ENCODE measurements around the gene FAM199X. TPM values are rescaled to one million over a fixed set of nuclear protein-coding genes. Genes with fewer than 3 reads are reported as not detected.
A peak's percentile ranks its signal among the peaks of the same experiment; 100 is the strongest.

The FAM199X gene
- total RNA-seq = 10 to 100 TPM; 13.4 to 14.0 TPM

DNA sequence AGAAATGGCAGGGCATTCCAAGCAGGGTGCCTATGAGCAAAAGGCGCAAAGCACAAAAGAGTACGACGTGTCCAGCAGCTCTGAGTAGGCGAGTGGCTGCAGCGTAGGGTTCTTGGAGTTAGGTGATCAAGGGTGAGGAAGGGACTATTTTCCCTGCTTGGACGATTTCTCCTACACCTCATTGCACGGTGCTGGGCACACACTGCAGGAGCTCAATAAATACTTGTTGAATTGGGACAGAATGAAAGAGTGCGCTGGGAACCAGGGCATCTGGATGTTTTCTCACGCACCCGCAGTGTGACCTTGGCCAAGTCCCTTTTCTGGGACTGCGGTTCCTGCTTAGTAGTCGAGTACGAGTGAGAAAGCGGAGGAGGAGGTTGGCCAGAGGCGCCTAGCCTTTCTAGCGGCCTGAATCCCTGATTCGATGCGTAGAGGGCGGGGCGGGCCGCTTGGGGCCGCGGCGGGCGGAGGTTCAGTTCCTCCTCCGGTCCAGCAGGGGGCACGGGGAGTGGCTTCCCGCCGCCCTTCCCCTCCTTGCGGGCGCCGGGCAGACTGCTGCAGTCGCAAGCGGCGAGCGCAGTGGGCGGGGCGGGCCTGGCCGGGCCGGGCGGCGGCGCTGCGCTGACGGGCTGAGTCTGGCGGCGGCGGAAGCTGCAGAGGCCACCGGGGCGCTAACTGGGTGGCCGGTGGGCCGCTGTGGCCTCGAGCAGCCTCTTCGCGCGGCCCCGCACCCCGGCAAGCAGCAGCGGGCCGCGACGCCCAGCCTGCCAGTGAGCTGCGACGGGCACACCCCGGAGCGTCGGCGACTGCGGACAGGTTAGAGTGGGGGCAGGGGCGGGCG, at the start of gene FAM199X:
TSS of gene FAM199X (plus strand) at position 560 of the 841 bp plus-strand sequence. CDS start 333 bp downstream, outside the sequence.
- Mint-ChIP-seq H3K4me3 (peak within 1 kb of the TSS; percentile 85), H3K36me3 (peaks cover 5% of the 10 kb centered on the region), H3K4me1 (peaks cover 25% of the 10 kb centered on the region), H3K9me3 (no peaks in the 10 kb centered on the region), H3K27ac (peak within 1 kb of the TSS; percentile 86), H3K27me3 (no peaks in the 10 kb centered on the region)
- DNase-seq (peak; percentile 85), ATAC-seq (ENCODE audit: low read depth) (peak; percentile 96)
- POLR2A ChIA-PET = interaction anchor here (0.7 to 2.9 kb wide), 4 partner anchors 9 to 247 kb away, joined by 3 to 29 read pairs (median 4); partner anchors contain the start of genes SLC25A53 and ZCCHC18

DNA sequence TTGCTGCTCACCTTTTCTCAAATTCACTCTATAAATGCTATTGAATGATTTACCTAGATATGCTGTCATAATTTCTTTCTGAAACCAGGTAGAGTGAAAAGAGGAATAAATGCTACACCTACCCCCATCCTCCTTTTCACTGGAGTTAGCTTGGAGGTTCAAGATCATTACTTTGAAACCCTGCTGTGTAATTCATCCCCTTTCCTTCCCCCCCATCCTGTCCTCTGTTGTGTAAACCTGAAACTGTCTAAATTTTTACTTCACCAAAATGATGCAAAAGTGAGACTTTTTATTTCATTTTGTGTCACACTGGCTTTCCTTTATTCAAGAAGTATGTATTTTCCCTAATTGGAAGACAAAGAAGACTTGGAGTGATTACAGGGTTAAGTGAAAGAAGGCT, 48.5 kb upstream of the FAM199X start:
- Mint-ChIP-seq H3K36me3 (no peaks in the 10 kb centered on the region), H3K4me3 (no peak overlapping the region)
- POLR2A ChIA-PET = no interaction called here

DNA sequence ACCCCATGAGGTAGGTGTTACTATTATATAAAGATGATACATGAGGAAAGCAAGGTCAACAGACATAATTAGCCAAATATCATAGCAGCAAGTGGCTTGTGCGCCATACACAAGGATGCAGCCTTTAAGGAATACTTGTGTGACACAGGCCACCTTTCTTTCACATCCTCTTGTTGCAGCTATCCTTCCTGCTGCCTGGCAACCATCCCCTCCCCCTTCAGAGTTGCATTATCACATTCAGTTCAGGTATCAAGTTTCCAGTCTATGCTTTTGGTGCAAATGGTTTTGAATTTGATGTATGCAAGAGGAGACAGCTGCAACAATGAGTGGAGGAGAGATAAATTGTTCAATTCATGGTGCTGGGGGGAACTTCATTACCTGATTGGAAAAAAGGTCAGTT, 47.5 kb upstream of the FAM199X start:
- H3K27ac Mint-ChIP-seq = no peak overlapping the region
- POLR2A ChIA-PET = no interaction called here
- H3K27me3 Mint-ChIP-seq = no peaks in the 10 kb centered on the region
- H3K9me3 Mint-ChIP-seq = no peaks in the 10 kb centered on the region
- ATAC-seq (ENCODE audit: low read depth) (no peak), DNase-seq (no peak)
- peaks cover 21% of the 10 kb centered on the region for H3K4me1 Mint-ChIP-seq
- no peaks in the 10 kb centered on the region for H3K36me3 Mint-ChIP-seq
- H3K4me3 Mint-ChIP-seq = no peak overlapping the region

More for the DNA sequence above, 48.5 kb upstream of the FAM199X start:
- Mint-ChIP-seq H3K9me3 (no peaks in the 10 kb centered on the region), H3K27ac (no peak overlapping the region), H3K4me1 (peaks cover 15% of the 10 kb centered on the region), H3K27me3 (no peaks in the 10 kb centered on the region)
- ATAC-seq (ENCODE audit: low read depth) (no peak), DNase-seq (no peak)

DNA sequence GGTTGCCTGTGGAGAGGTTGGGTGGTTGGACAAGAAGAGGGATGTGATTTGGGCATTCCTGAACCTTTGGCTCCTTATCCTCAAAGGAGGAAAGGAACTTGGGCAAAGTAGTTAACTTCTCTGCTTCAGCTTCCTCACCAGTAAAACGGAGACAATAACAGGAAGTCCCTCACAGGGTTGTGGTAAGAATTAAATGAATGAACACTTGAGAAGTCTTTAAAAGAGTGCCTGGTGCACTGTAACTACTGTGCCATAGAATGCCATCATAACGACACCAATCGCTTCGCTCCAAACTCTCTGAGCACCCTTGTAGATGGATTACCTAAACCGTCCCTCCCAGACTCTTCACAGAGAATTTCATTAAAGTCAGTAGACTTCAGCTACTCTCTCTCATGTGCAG, 43.4 kb upstream of the FAM199X start:
- DNase-seq (no peak), ATAC-seq (ENCODE audit: low read depth) (peak; percentile 98)
- POLR2A ChIA-PET = interaction anchor here (0.8 to 1.5 kb wide), 4 partner anchors 10 to 35 kb away, joined by 3 to 7 read pairs (median 3); partner anchors contain the start of gene SLC25A53
- peak overlapping the region; percentile 86 for H3K27ac Mint-ChIP-seq
- H3K4me1 Mint-ChIP-seq = peaks cover 17% of the 10 kb centered on the region
- peaks cover 1% of the 10 kb centered on the region for H3K36me3 Mint-ChIP-seq
- H3K27me3 Mint-ChIP-seq = no peaks in the 10 kb centered on the region
- no peaks in the 10 kb centered on the region for H3K9me3 Mint-ChIP-seq
- peak overlapping the region; percentile 55 for H3K4me3 Mint-ChIP-seq

DNA sequence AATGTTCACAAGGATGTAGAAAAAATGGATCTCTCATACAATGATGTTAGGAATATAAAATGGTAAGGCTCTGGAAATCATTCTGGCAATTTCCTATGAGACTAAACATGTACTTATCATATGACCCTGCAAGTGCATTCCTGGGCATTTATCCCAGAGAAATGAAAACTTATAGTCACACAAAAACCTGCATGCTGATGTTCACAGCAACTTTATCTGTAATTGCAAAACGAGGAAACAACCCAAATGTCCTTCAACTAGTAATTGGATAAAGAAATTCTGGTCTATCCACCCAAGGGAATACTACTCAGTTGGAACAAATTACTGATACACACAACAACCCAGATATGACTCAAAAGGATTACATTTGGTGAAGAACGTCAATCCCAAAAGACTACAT, 39.4 kb upstream of the FAM199X start:
- no peak for DNase-seq
- no peak for ATAC-seq (ENCODE audit: low read depth)
- H3K36me3 Mint-ChIP-seq = peaks cover 1% of the 10 kb centered on the region
- H3K4me3 Mint-ChIP-seq = no peak overlapping the region
- no peaks in the 10 kb centered on the region for H3K9me3 Mint-ChIP-seq
- no peak overlapping the region for H3K27ac Mint-ChIP-seq
- peaks cover 14% of the 10 kb centered on the region for H3K4me1 Mint-ChIP-seq
- POLR2A ChIA-PET = no interaction called here
- H3K27me3 Mint-ChIP-seq = no peaks in the 10 kb centered on the region

DNA sequence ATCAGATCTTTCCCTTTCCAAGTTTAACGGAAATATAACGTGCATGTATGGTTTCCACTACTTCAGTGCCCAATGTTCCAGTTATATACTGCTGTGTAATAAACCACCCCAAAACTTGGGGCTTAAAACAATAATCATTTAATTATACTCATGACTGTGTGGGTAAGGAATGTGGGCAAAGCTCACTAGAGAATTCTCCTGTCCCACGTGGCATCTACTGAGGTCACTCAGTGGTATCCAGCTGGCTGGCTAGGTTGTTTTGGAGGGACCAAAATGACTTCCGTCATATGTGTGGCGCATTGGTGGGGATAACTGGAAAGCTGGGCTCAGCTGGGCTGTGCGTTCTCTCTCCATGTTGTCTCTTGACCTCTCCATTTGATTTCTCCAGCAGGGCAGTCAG, 35.4 kb upstream of the FAM199X start:
- no peaks in the 10 kb centered on the region for H3K27me3 Mint-ChIP-seq
- H3K36me3 Mint-ChIP-seq = peaks cover 1% of the 10 kb centered on the region
- ATAC-seq (ENCODE audit: low read depth) (no peak), DNase-seq (no peak)
- H3K4me1 Mint-ChIP-seq = peaks cover 20% of the 10 kb centered on the region
- H3K4me3 Mint-ChIP-seq = no peak overlapping the region
- no peaks in the 10 kb centered on the region for H3K9me3 Mint-ChIP-seq
- H3K27ac Mint-ChIP-seq = no peak overlapping the region
- POLR2A ChIA-PET = no interaction called here

DNA sequence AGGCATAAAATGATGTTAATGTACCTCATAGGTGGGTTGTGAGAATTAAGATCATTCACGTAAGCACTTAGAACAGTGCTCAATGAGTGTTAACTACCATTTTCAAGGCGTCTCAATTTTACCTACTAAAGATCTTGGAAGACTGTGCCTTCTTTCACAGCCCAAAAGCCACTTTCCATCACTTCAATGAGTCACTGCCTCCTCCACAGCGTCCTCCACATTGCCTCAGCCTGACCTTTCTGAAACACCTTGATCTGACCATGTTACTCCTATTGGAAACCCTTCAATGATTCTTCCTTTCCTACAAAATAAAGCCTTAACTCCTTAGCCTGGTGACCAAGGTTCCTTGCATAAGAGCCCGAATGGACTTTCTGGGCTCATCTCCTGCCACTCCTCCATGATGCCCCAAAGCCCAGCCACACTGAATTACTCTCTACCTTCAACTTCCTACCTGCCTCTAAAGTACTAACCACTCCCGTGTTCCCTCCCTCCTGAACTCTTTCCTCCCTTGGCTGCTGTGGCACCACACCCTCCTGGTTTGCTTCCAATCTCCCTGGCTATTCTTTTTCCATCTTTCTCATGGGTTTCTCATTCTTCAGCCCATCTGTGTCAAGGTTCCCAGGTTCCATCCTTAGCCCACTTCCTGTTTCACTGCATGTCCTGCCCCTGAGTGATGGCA, 31.5 kb upstream of the FAM199X start:
- H3K27ac Mint-ChIP-seq = peak overlapping the region; percentile 40

DNA sequence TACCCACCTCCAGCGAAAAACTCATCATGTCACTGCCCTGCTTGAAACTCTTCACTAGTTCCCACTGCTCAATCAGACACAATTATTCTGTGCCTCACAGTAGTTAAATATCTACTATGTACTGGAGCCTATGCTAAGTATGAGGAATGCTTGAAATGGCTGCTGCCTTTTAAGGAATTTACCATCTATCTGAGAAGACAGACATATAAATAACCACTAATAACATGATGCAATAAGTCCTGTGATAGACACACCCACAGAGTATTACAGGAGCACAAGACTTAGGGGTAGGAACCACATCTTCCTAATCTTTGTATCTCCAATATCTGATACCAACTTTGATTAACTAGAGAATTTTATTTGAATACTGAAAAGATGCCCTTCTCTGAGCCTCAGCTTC, 30.6 kb upstream of the FAM199X start:
- Mint-ChIP-seq H3K36me3 (no peaks in the 10 kb centered on the region), H3K27me3 (no peaks in the 10 kb centered on the region), H3K4me1 (peaks cover 20% of the 10 kb centered on the region), H3K9me3 (no peaks in the 10 kb centered on the region), H3K27ac (peak overlapping the region; percentile 9), H3K4me3 (no peak overlapping the region)
- ATAC-seq (ENCODE audit: low read depth) (no peak), DNase-seq (no peak)
- POLR2A ChIA-PET = interaction anchor here (1.0 kb wide), 1 partner anchor 216 kb away, joined by 3 read pairs; no protein-coding TSS in a partner anchor

More for the DNA sequence above, 31.5 kb upstream of the FAM199X start:
- Mint-ChIP-seq H3K9me3 (no peaks in the 10 kb centered on the region), H3K4me1 (peaks cover 20% of the 10 kb centered on the region), H3K27me3 (no peaks in the 10 kb centered on the region), H3K36me3 (no peaks in the 10 kb centered on the region), H3K4me3 (no peak overlapping the region)
- POLR2A ChIA-PET = no interaction called here
- no peak for DNase-seq
- no peak for ATAC-seq (ENCODE audit: low read depth)

DNA sequence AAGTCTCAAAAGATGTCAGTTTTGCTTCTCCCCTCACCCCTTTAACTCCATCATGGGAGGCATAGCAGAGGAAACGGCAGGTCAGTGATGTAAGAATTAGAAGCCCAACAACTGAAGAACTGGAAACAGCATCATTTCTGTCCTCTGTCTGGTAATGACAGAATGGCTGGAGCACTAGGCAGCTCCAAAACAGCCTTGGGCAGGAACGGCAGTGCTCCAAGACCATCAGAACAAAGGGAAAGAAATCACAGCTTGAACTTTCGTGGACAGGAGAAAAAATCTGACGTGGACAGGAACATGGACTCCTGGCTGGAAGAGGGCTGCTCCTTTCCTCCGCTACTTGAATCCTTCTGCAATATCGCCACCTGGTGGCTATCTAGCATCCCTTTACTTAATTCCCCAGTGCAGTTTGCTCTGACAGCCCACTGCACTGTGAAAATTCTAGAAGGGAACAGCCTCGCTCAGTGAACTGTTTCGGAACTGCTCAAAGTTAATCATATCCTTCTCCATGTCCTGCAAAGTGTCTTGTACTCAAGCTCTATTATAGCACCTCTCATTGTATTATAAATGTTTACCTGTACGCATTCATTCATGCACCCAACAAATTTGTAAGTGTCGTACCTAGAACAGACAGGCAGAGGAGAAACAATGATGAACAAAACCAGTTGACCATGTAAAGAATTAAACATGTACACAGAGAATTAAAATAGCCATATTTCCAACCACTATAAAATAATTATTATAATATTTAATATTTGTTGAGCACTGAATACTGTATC, 29.8 kb upstream of the FAM199X start:
- Mint-ChIP-seq H3K4me1 (peaks cover 20% of the 10 kb centered on the region), H3K27ac (no peak overlapping the region), H3K36me3 (no peaks in the 10 kb centered on the region), H3K9me3 (no peaks in the 10 kb centered on the region), H3K4me3 (no peak overlapping the region), H3K27me3 (no peaks in the 10 kb centered on the region)
- POLR2A ChIA-PET = interaction anchor here (1.0 kb wide), 1 partner anchor 216 kb away, joined by 3 read pairs; no protein-coding TSS in a partner anchor
- DNase-seq (peak; percentile 33), ATAC-seq (ENCODE audit: low read depth) (peak; percentile 61)

DNA sequence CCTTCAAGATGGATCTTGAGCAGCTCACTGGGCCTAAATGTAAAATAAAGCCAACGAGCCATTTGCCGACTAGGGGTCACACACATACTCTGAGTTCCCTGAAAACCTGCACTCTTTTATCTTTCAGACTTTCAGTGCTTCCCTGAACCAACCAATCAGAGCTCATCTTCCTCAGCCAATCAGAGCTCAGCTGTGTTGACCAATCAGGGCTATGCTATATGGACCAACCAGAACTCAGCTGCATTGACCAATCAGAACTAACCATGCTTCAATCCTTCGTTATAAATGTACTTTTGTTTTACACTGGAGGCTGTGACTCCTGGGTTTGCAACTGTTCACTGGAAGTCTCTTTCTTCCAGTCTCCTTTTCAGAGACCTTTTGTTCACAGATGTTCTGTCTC, 28.8 kb upstream of the FAM199X start:
- ATAC-seq (ENCODE audit: low read depth) = no peak
- POLR2A ChIA-PET = no interaction called here
- peaks cover 20% of the 10 kb centered on the region for H3K4me1 Mint-ChIP-seq

DNA sequence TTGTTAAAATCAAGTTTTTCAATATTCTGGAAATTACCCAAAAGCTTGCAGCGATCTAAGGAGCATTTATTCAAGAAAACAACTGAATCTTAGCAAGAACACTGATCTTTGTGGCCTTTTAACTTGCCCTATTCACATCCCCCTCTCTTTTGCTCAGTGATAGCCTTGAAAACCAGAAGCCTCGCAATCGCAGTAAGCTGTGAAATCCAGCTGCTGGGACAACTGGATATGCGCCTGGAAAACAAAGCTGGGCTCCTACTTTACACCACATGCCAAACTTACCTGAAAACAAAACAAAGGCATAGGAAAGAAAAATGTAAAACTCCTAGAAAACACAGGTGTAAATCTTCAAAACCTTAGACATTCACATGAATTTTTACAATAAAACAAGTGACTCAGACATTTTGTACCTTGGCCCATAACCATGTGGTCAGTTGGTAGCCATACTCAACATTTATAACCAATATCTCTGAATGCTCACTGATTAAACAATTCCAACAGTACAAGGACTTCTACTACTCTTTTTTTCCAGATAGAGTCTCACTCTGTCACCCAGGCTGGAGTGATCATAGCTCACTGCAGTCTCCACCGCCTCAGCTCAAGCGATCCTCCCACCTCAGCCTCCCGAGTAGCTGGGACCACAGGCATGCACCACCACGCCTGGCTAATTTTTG, 25.0 kb upstream of the FAM199X start:
- Mint-ChIP-seq H3K9me3 (no peaks in the 10 kb centered on the region), H3K4me3 (no peak overlapping the region), H3K4me1 (no peaks in the 10 kb centered on the region), H3K27me3 (no peaks in the 10 kb centered on the region), H3K36me3 (no peaks in the 10 kb centered on the region), H3K27ac (no peak overlapping the region)
- ATAC-seq (ENCODE audit: low read depth) (no peak), DNase-seq (no peak)
- POLR2A ChIA-PET = interaction anchor here (0.6 kb wide), 1 partner anchor 16 kb away, joined by 3 read pairs; the partner anchor contains the start of gene SLC25A53

More for the DNA sequence above, 28.8 kb upstream of the FAM199X start:
- Mint-ChIP-seq H3K36me3 (no peaks in the 10 kb centered on the region), H3K27ac (no peak overlapping the region), H3K4me3 (no peak overlapping the region), H3K9me3 (no peaks in the 10 kb centered on the region), H3K27me3 (no peaks in the 10 kb centered on the region)
- no peak for DNase-seq

DNA sequence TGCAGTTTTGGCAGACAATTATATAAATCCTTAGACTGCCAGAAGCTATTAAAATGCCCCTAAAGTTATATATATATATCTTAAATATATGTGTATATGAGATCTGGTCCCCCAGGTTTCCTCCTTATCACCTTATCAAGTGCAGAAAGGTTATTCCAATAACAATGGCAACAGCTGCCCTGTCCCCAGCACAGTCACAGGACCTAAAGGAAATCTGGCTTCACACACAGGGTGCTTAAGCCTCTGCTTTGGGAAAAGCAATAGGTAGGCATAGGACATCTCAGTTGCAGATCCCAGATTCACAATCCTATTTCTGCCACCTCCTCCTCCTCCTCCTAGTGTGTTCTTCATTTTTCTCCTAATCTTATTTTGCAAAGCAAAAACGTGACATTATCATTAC, 15.2 kb upstream of the FAM199X start:
- Mint-ChIP-seq H3K27ac (no peak overlapping the region), H3K27me3 (no peaks in the 10 kb centered on the region), H3K4me3 (no peak overlapping the region), H3K36me3 (no peaks in the 10 kb centered on the region), H3K9me3 (no peaks in the 10 kb centered on the region), H3K4me1 (no peaks in the 10 kb centered on the region)
- ATAC-seq (ENCODE audit: low read depth) = no peak
- DNase-seq = no peak
- POLR2A ChIA-PET = no interaction called here
